ENCODE results near the gene JMY.
A peak's percentile ranks its signal among the peaks of the same experiment; 100 is the strongest.

- TF ChIP-seq CTCF (conservative IDR thresholded peaks at IDR 0.05; ENCODE audit: low read depth, low read length) (peak; percentile 89), EZH2 (IDR thresholded peaks at IDR 0.05; ENCODE audit: borderline replicate concordance, low read depth, low read length, poor library complexity, severe bottlenecking) (no peak)
Observed at GRCh38 chr5:79255786-79256557, 20.0 kb downstream of the JMY start.

Measured in A673 (cell line).